Cardiac muscle cell (in vitro differentiated cells and primary cell): ENCODE results near the gene TMPRSS13. TPM values are rescaled to one million over a fixed set of nuclear protein-coding genes. Genes with fewer than 3 reads are reported as not detected.
A peak's percentile ranks its signal among the peaks of the same experiment; 100 is the strongest.

ENCODE experiments used
- DNase-seq, 2 donors: peaks; one replicate each; pipeline versions ENCODE4 v3.0.0 to v3.0.0-alpha.2; 2010 to 2017; ENCODE audit warnings: low read depth in 1 of 2, low spot score in 1 of 2
- H3K27ac ChIP-seq: fragments of 200-600 bp; sonication (generic); 2 replicates; pipeline ENCODE4 v1.5.1; 2016
- H3K27me3 ChIP-seq: fragments of 200-600 bp; sonication (generic); 2 replicates; pipeline ENCODE4 v1.6.0; 2016; ENCODE audit warnings: control low read depth
- H3K36me3 ChIP-seq: fragments of 200-600 bp; sonication (generic); 2 replicates; pipeline ENCODE4 v1.5.1; 2016; ENCODE audit warnings: control low read depth
- H3K4me1 ChIP-seq: fragments of 200-600 bp; sonication (generic); 2 replicates; pipeline ENCODE4 v1.8.1; 2017; ENCODE audit warnings: low read depth, mild to moderate bottlenecking, mixed run types
- H3K4me3 ChIP-seq: fragments of 200-600 bp; sonication (generic); 2 replicates; pipeline ENCODE4 v1.5.1; 2016; ENCODE audit warnings: mild to moderate bottlenecking
- H3K9me3 ChIP-seq: fragments of 200-600 bp; sonication (generic); 2 replicates; pipeline ENCODE4 v1.5.1; 2017; ENCODE audit warnings: low read depth, mild to moderate bottlenecking, control low read depth
- polyA plus RNA-seq: library from polyadenylated mRNA; unstranded; fragments of >200 nt; fragmentation: Nextera tagmentation; extraction: Ambion mirVana; gene quantifications from 2 replicates; pipeline ENCODE4 v1.2.1, GENCODE V29; 2016
- total RNA-seq: library from RNA; depleted of rRNA; stranded (reverse); fragments of >200 nt; gene quantifications from 2 replicates; pipeline ENCODE4 v1.2.3, GENCODE V29; 2016
- TF ChIP-seq, protein P1 (sequence below): IDR thresholded peaks from 2 replicates; pipeline ENCODE4 v1.5.1; 2012; ENCODE audit warnings: low read depth, mild to moderate bottlenecking, low read length

Gene TMPRSS13
- total and polyA plus RNA-seq, 2 experiments from 2014 or later: 0.40 to 0.66 TPM

DNA sequence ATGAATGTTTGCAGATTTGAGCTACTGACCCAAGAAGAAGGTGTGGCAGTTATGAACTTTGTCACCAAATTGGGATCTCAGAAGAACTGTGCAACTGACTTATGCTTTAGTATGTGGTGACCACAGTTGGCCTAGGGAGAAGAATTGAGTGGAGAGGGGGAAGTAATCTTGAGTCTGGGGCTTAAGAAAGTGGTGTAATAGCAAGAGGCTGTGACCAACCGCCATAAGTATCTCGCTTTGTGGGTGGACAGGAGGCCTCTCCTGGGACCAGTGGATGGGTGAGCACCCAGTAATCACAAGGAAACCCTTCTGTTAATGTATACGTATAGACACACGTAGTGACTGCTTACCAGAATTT lies 44.3 kb upstream of the TMPRSS13 start:
- peaks cover 25% of the 10 kb centered on the region for H3K27me3 ChIP-seq

DNA sequence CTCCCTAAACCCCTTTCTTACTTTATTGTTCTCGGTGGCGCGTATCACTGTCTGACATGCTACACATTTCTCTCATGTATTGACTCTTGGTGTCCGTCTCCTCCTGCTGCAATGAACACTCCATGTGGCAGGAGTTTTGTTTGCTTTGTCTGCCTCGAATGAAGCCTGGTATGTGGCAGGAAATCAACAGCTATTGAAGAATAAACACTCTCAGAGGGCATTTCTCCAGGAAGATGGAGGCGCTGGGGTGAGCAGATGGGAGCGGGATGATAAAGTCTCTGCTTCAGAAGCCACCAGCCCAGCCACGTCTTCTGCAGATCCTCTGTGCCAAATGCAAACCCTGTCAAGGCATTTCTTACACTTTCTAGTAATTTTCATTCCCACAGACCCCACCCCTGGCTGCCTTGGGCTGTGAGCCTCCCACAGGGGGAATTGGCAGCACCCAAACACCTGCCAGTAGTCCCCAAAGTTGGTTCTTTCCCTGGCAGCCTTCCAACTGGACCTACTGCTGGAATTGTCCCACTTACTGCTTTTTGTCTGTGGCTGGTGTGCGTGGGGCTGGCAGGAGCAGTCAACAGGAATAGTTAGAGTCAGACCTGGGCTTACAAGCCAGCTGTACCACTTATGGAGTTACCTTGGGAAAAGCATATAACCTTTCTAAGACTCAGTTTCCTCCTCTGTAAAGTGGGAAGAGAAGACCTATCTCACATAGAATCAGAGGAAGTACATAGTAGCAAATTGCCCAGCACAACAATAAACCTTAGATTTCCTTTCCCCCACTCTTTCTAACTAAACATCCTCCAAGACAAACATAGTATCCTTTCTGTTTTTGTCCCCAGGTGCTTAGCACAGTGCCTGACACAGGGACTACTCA lies 43.7 kb upstream of the TMPRSS13 start:
- no peak overlapping the region for H3K27ac ChIP-seq
- H3K4me1 ChIP-seq: no peaks in the 10 kb centered on the region
- TF ChIP-seq, protein P1, sequence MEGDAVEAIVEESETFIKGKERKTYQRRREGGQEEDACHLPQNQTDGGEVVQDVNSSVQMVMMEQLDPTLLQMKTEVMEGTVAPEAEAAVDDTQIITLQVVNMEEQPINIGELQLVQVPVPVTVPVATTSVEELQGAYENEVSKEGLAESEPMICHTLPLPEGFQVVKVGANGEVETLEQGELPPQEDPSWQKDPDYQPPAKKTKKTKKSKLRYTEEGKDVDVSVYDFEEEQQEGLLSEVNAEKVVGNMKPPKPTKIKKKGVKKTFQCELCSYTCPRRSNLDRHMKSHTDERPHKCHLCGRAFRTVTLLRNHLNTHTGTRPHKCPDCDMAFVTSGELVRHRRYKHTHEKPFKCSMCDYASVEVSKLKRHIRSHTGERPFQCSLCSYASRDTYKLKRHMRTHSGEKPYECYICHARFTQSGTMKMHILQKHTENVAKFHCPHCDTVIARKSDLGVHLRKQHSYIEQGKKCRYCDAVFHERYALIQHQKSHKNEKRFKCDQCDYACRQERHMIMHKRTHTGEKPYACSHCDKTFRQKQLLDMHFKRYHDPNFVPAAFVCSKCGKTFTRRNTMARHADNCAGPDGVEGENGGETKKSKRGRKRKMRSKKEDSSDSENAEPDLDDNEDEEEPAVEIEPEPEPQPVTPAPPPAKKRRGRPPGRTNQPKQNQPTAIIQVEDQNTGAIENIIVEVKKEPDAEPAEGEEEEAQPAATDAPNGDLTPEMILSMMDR: no peak
- DNase-seq: peak in 1 of 2 donors; percentile 10
- no peak overlapping the region for H3K4me3 ChIP-seq
- H3K27me3 ChIP-seq: peaks cover 27% of the 10 kb centered on the region
- H3K9me3 ChIP-seq: no peaks in the 10 kb centered on the region
- H3K36me3 ChIP-seq: no peaks in the 10 kb centered on the region

More for the DNA sequence above, 44.3 kb upstream of the TMPRSS13 start:
- no peaks in the 10 kb centered on the region for H3K36me3 ChIP-seq
- TF ChIP-seq, protein P1: no peak
- no peaks in the 10 kb centered on the region for H3K9me3 ChIP-seq
- H3K4me3 ChIP-seq: no peak overlapping the region
- DNase-seq: no peak
- no peaks in the 10 kb centered on the region for H3K4me1 ChIP-seq
- no peak overlapping the region for H3K27ac ChIP-seq

DNA sequence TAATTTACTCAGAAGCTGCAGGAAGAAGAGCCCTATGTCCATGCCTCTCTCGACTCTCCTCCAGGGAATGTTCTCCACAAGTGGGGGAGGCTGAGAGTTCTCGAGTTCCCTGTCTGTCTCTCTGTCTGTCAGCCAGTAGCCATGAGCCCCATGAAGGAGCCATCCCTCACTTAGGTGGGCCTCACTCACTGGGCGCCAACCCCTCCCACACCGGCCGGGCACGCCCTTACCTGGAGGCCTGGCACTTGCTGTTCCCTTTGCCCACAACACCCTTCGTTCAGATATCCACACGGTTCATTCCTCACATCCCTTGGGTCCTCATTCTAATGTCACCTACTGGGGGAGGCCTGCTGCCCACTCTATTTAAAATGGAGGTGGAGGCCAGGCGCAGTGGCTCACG lies 42.8 kb upstream of the TMPRSS13 start:
- no peak for DNase-seq

DNA sequence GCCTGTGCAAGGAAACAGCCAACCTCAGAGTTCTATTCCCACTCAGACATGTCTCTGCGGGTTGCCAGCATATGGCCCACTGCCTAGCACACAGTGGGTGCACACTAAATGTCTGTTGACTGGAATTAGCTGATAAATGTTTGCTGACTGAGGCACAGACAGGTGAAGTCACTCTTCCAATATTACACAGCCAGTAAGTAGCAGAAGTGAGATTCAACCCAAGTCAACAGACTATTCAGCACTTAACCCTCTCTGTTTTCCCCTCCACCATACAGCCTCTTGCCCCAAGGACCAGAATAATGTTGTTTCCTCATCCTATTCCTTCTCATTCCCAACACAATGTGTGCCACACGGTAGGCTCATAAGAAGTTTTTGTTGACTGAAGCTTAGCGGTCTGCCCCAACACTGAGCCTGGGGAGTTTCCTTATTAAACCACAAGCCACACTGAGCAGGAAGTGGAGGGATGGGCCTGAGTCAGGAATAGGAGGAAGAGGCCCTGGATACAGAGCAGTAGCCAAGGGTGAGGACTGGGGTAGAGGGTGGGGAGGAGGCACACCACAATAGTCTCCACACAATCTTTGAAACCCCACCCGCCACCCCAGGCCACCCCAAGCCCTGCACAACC lies 41.3 kb upstream of the TMPRSS13 start:
- Histone ChIP-seq H3K9me3 (no peaks in the 10 kb centered on the region), H3K36me3 (no peaks in the 10 kb centered on the region), H3K27ac (no peak overlapping the region), H3K4me1 (no peaks in the 10 kb centered on the region), H3K4me3 (no peak overlapping the region), H3K27me3 (peaks cover 27% of the 10 kb centered on the region)
- DNase-seq: peak in 1 of 2 donors; percentile 51
- TF ChIP-seq, protein P1: no peak

More for the DNA sequence above, 42.8 kb upstream of the TMPRSS13 start:
- H3K27ac ChIP-seq: no peak overlapping the region
- peaks cover 27% of the 10 kb centered on the region for H3K27me3 ChIP-seq
- no peaks in the 10 kb centered on the region for H3K4me1 ChIP-seq
- no peaks in the 10 kb centered on the region for H3K9me3 ChIP-seq
- no peaks in the 10 kb centered on the region for H3K36me3 ChIP-seq
- H3K4me3 ChIP-seq: no peak overlapping the region
- TF ChIP-seq, protein P1: no peak

DNA sequence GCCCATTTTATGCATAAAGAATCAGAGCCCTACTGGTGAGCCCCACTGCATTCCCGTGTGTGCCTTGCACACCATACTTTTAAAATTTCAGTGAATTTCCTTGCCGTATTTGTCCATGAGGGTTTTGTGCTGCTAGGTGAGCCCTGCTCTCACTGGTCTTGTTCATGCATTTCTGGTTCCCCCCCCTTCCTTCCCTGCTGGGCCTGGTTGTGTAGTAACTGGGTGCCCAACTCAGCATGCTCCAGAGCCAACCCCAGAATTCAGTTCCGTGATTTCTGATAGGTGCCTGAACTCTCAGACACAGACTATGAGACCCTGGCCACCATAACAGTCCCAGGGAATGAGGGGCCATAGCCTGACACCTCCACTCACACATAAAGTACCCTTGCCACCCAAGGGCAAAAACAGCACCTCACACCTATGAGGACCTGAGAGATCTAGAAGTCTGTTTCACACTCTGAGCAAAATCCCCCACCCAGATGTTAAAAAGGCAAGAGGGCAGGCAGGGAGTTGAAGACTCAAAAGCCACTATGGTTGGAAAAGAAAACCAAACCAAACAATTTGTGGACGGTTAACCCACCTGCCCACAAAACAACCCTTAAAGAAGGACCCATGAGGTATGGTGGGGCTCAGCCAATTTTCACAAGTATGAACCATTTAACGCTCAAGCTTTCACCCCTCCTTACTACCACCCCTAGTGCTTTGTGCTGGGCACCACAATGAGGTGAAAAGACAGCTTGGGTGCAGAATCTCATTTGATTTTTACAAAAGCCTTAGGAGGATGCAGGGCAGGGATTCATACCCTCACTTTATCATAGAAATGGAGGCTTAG lies 40.2 kb upstream of the TMPRSS13 start:
- no peaks in the 10 kb centered on the region for H3K4me1 ChIP-seq
- TF ChIP-seq, protein P1: no peak
- no peaks in the 10 kb centered on the region for H3K9me3 ChIP-seq
- no peak for DNase-seq
- H3K36me3 ChIP-seq: no peaks in the 10 kb centered on the region
- H3K4me3 ChIP-seq: no peak overlapping the region
- peaks cover 27% of the 10 kb centered on the region for H3K27me3 ChIP-seq
- H3K27ac ChIP-seq: no peak overlapping the region
